HG03432 (cell line): Measurements from ENCODE around the gene P2RY12.
A peak's percentile ranks its signal among the peaks of the same experiment; 100 is the strongest.

Experiments
- ATAC-seq: cut with Tn5 transposase; IDR thresholded peaks from one replicate; pipeline ENCODE4 v1.9.1; 2021; ENCODE audit warnings: mild to moderate bottlenecking, moderate library complexity; ENCODE audit not compliant: unreplicated experiment

P2RY12 gene

GRCh38 chr3:151384741-151385174 is at the start of gene P2RY12:
Gene P2RY12 (minus strand): TSS chr3:151384753. CDS start chr3:151338845, 45,908 bp downstream.
- ATAC-seq, result peak; percentile 46

GRCh38 chr3:151432616-151433372 is 48.2 kb upstream of the P2RY12 start:
- no peak for ATAC-seq

- peak; percentile 43 for ATAC-seq
Measured at GRCh38 chr3:151431940-151432339, 47.4 kb upstream of the P2RY12 start.

GRCh38 chr3:151430821-151431484 is 46.4 kb upstream of the P2RY12 start:
- ATAC-seq, result peak; percentile 55

- no peak for ATAC-seq
Measured at GRCh38 chr3:151428386-151428785, 43.8 kb upstream of the P2RY12 start.

GRCh38 chr3:151426341-151426657 is 41.7 kb upstream of the P2RY12 start:
- peak; percentile 80 for ATAC-seq

GRCh38 chr3:151425627-151426340 is 41.2 kb upstream of the P2RY12 start:
- peak; percentile 39 for ATAC-seq

- no peak for ATAC-seq
Measured at GRCh38 chr3:151423091-151423490, 38.5 kb upstream of the P2RY12 start.

GRCh38 chr3:151421938-151422337 is 37.4 kb upstream of the P2RY12 start:
- peak; percentile 53 for ATAC-seq

GRCh38 chr3:151419806-151420205 is 35.3 kb upstream of the P2RY12 start:
- no peak for ATAC-seq

- ATAC-seq, result no peak
Measured at GRCh38 chr3:151415289-151415688, 30.7 kb upstream of the P2RY12 start.

GRCh38 chr3:151412989-151413388 is 28.4 kb upstream of the P2RY12 start:
- ATAC-seq, result no peak

- no peak for ATAC-seq
Measured at GRCh38 chr3:151410891-151411559, 26.5 kb upstream of the P2RY12 start.

GRCh38 chr3:151407928-151408327 is 23.4 kb upstream of the P2RY12 start:
- no peak for ATAC-seq

GRCh38 chr3:151404316-151404715 is 19.8 kb upstream of the P2RY12 start:
- ATAC-seq, result peak; percentile 79

- no peak for ATAC-seq
Measured at GRCh38 chr3:151403246-151403645, 18.7 kb upstream of the P2RY12 start.

- ATAC-seq, result no peak
Measured at GRCh38 chr3:151402349-151402748, 17.8 kb upstream of the P2RY12 start.

GRCh38 chr3:151400341-151400740 is 15.8 kb upstream of the P2RY12 start:
- no peak for ATAC-seq

GRCh38 chr3:151398895-151399294 is 14.3 kb upstream of the P2RY12 start:
- no peak for ATAC-seq

GRCh38 chr3:151395806-151396205 is 11.3 kb upstream of the P2RY12 start:
- no peak for ATAC-seq

GRCh38 chr3:151394611-151395010 is 10.1 kb upstream of the P2RY12 start:
- ATAC-seq, result no peak
